Sigmoid colon (tissue), 4 donors: Measurements from ENCODE around the gene IL23R.
"Not testable (repeated sequence)": the region's sequence is repeated elsewhere in the genome, so short reads cannot be mapped to it uniquely, and the experiment has no call there.

Experiments used
- CTCF ChIP-seq, 4 experiments: fragments of 450-650 bp in 3 of 4; fragments of 200-600 bp in 1 of 4; IDR thresholded peaks; one replicate each; pipeline ENCODE4 v1.5.1; 2016 to 2019; ENCODE audit warnings: antibody characterized with exemption in 4 of 4, mild to moderate bottlenecking in 3 of 4, moderate library complexity in 2 of 4
- POLR2AphosphoS5 ChIP-seq, 4 donors: sonication (generic); formaldehyde crosslinking; IDR thresholded peaks; one replicate each; pipeline ENCODE4 v1.6.1; 2017; ENCODE audit warnings: antibody characterized with exemption in 4 of 4

GRCh38 chr1:67207398-67207797, 41.1 kb downstream of the IL23R start:
- TF ChIP-seq CTCF, POLR2AphosphoS5 (IDR thresholded peaks at IDR 0.05): not testable (repeated sequence)
